GM20431 (cell line): ENCODE data around the gene CCDC24.

Experiments
- in situ Hi-C: fragments of 300-500 bp; cut with MseI, MboI; formaldehyde crosslinking; loops from one replicate; pipeline ENCODE4 v1.15.0; 2020; ENCODE audit warnings: low sequenced_read_pairs; ENCODE audit not compliant: unreplicated experiment

CCDC24 gene

DNA sequence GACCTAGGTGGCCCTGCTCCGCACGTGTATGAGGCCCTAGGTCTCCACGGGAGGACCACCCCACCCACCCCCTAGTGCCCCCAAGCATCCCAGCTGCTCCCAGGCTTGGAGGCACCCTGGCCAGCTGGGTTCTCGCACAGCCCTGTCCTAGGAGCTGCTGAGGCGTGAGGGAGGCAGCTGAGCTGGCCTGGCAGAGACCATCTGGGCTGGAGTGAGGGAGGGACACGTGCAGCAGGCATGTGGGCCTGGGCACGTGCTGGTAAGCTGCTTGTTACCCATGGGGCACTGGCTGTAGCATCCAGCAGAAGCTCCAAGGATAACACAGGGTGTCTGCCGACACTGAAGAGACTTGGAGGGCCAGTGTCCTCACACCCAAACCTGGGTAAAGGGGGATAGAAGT lies 29.8 kb downstream of the CCDC24 start:
- in situ Hi-C loops, result no loop called here

DNA sequence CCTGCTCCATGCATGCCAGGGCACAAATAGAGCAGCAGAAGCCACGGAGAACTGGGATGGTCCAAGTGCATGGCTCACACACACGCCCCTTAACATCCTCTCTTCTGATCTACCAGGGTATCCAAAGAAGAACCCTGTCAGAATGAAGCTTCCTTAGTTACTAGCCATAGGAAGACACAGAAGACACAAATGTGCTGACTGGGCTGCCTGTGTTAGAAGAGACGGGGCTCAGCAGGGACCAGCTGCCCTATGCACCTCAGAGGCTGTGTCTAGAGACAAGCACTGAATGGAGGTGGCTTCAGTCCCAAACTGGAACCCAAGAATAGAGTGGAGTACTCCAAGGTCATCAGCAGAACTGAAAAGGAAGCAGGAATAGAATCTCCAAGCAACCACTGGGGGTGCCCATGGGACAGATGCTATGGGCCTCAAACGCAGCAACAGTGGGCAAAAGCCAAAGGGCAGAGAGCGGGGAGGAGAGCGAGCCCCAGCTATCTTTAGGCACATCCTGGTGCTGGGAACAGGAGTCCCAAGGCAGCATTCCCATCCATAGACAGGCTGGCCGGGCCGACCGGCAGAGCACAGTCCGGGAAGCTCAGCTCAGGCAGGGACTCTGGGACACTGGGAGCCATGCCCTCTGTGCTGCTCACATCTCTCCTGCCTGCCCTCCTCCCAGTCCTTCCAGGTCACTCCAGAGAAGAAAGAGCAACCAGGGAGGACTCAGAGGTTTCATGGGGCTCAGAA lies 30.4 kb downstream of the CCDC24 start:
- in situ Hi-C loops, result no loop called here

DNA sequence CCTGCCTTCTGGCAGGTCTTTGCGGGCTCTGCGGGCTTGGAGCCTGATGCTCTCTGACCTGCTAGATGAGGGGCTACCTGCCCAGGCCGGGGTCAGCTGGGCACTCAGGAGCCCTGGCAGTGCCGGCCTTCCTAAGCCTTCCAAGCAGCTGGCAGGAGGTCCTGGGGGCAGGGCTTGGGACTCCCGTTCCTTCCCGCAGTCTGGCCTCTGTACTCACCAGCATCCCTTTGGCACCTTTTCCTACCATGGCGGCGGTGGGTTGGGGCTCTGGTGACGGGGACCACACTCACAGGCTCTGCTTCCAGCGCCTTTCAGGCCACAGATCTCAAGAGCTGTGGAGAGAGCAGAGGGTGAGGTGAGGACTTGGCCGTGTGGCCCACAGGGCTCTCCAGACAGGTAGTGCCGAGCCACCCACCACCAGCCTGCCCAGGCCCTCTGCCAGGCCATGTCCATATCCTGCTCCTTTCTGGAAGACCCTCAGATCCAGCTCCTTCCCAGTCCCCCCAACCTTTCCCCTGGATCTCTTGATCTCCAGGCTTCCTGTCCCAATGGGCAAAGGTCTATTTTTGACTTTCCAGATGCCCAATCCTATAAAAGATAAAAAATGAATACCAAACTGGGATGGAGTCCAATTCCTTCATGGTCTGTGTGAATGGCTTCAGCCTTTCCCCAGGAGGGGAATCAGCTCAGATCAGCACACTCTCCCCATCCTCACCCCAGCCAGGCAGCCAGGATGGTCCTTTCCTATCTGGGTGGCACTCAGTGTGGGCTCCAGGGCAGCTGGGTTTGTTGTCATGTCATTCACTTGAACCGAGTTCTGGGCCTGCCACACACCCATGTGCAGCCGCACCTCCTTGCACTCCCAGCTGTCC lies 32.9 kb downstream of the CCDC24 start:
- in situ Hi-C loops, result no loop called here

DNA sequence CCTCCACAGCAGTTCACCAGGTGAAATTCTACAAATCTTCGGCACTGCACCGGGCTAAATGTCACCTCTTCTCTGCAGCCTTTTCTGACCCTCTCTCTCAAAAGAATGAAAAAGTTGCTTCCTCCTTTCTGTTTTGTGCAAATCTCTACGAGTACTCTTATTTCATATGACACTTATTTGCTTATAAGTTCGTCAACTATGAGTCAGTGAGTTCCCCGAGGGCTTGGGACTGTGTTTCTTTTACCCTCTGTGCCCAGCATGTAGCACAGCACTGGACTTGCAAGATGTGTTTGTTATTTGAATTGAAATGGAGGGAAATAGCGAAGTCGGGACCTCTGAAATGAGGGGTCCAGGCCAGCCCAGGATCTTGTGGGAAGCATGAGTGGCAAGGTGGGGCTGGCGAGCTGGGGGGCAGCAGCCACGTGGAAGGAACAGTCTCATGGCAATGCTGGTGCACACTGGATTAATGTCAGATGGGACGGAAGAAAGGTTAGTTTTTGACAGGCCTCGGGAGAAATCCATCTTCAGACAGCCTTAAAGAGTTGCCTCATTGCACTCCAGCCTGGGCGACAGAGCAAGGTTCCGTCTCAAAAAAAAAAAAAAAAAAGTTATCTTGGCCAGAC lies 33.6 kb downstream of the CCDC24 start:
- in situ Hi-C loops, result no loop called here

DNA sequence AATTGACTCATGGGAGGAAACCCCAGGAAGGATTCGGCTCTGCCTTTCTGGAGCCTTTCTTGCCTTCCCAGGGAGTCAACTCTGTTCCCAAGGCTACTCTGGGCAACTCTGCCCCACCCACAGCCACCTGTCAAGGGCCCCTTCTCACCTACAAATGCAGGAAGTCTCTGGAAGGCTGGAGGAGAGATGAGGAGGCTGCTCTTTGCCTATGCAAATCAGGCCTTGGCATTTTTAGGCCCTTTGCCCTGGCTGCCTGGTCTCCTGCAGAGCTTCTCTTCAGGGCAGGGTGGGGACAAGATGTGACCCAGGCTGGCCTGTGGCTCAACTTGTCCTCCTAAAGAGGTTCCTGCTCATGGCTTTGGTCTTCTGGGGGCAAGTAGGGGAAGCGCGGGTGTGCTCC lies 34.4 kb downstream of the CCDC24 start:
- in situ Hi-C loops, result no loop called here

DNA sequence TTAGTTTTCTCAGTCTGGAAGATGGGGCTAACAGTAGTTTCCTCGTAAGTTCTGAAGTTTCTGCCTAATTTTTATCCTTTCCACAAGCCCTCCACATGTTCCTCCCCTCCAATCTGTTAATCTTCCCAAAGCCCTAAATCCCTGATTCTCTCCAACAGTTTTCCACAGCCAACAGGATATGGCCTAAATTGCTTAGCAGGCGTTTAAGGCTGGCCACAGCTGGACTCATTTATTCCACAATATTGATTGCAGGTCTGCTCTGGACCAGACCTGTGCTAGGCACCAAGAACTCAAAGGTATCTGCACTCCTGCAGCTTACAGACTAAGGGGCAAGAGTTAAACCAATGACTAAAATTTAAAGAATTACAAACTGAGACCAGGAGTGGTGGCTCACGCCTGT lies 35.9 kb downstream of the CCDC24 start:
- in situ Hi-C loops, result no loop called here

DNA sequence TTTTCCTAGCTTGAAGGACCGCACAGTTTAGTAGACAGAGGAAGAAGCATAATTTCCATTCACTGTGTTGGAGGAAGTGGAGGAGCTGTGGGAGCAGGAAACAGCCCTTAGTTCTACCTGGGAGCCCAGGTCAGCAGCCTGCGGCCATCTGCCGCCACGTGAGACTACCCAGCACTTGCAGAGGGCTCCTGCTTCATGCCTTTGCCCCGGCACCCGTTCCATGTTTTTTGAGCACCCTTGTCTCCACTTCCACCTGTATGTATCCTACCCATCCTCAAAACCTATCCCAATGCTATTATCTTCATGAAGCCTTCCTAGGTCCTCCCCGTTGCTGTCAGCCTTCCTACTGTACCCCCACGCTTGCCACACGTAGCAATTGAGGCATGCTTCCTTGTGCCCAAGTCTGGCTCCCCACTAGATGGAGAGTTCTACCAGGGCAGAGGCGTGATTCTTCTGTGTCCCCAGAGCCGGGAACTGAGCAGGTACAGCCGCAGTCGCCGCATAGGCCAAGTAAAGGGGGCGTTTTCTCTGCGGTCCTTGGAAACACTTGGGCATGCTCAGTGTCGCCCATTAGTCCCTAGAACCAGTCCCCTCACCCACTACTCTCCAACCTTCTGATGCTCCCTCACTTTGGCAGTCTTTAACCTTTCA lies 38.0 kb downstream of the CCDC24 start:
- in situ Hi-C loops, result no loop called here

DNA sequence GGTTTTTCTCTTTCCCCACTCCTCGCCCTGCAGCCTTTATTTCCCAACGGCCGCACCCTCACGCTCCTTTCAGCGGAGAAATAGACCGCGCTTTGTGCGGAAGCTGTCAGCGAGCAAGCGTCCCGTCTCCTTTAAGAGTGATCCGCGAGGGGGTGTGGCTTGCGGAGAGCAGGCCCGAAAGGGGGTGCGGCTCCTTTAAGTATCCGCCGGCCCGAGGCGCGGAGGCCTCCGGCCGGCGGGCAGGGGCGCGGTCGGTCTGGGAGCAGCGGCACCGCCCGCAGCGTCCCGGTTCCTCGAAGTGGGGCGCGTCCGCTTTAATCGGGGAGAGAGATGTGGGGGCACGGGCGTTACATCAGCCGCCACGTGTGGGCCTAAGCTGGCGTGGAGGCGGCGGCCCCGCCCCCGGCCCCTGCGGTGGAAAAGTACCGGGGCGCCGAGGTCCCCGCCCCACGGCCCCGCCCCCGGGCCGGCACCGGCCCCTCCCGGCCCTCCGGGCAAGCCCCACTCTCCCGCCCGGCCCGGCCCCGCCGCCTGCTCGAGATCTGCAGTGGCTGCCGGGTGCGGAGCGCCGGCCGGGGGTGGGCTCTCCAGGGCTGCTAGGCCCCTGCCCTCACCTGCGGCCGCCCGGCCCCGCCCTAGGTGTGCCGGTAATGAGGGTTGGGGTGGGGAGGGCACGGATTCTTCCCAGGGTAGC lies 38.7 kb downstream of the CCDC24 start:
- in situ Hi-C loops, result no loop called here

DNA sequence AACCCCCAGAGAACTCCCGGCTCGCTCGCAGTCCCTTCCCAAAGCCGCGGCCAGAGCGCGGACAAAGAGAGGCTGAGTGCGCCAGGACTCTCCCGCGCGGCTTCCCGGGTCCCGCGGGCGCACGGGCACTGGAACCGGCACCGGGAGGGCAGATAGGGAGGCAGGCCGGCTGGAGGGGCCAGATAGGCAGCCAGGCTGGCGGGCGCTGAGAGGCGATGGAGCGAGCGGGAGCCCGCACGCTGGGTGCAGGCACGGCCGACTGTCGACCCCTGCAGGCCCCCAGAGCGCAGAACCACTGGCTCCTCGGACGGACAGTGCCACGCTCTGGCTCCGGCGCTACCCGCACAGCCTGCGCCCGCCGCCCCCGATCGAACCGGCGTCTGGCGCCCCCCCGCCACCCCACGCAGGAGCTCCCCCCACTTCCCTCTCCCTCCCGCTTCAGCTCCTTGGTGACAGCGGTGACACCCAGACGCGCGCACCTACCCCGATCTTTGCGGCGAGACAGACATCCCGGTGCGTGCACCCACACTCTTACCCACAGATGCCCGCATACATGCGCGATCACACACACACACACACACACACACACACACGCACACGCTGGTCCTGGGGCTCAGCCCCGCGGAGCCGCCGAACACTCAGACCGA lies 39.3 kb downstream of the CCDC24 start:
- in situ Hi-C loops, result no loop called here

DNA sequence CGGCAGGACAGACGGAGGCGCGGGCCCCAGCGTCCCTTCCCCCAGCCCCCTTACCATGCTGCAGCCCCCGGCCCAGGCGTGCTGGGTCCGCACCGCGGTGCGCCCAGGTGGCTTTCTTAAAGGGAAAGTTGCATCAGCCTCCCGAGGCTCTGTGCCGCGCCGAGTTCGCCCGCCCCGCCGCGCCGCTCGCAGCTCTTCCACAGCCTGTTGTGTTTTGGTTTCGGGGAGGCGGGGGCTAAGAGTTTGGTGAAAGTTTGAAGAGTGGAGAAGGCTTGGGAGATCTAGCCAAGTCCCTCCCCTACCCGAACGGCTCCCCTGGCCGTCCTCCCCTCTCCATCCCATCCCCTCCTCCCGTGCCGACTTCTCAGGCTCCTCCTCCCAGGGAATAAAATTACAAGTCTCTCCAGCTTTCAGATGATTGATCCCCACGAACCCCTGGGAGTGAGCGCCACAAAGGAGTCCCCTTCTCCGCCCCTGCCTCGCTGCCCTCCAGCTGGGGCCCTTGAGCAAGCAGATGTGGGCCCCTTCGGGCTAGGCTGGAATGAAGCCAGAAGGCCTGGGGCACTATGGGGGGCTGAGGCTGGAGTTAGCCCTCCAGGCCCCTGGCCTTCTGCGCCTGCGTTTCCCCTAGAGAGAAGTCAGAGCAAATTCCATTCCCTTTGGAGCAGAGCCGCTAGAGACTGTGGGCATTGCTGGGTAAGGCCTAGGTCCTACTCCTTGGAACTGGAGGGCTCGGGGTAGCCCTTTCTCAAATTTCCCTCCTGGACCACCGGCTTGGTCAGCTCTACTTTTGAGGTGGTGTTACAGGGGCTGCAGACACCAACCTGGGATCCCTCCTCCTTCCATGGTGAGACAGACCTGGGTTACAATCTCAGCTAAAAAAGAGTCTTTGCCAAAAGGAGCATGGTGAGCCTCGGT lies 40.1 kb downstream of the CCDC24 start, which contains the start of gene SLC6A9:
Gene SLC6A9, minus strand, starts transcription at position 211 of the 918 bp plus-strand sequence. CDS start 7,185 bp downstream, outside the sequence.
- in situ Hi-C loops, result no loop called here

DNA sequence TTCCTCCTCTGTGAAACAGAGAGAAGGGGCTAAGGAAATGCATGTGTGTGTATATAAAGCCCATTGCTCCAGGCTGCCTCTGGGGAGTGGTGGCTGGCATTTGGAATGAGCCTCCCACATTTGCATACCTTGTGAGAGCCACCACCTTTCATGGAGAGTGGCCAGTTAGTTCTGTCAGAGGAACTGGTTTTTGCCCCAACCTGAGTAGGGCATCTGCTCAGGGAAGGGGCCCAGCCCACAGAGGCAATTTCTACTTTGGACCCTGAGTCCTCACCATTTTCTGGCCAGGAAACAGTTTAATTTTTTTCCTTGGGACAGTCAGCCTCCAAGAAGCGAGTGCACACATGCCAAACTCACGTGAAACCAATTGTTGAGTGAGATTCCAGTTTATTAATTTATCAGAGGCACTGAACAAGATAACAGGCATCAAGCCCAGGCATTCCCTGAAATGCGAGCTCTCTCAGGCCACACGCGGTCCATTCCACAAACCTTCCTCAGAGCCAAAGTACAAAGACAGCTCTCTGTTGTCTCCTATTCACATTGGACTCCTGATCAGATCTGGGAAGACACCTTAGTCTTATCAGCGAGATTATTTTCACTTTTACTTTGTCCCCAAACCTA lies 40.9 kb downstream of the CCDC24 start:
- in situ Hi-C loops, result no loop called here

DNA sequence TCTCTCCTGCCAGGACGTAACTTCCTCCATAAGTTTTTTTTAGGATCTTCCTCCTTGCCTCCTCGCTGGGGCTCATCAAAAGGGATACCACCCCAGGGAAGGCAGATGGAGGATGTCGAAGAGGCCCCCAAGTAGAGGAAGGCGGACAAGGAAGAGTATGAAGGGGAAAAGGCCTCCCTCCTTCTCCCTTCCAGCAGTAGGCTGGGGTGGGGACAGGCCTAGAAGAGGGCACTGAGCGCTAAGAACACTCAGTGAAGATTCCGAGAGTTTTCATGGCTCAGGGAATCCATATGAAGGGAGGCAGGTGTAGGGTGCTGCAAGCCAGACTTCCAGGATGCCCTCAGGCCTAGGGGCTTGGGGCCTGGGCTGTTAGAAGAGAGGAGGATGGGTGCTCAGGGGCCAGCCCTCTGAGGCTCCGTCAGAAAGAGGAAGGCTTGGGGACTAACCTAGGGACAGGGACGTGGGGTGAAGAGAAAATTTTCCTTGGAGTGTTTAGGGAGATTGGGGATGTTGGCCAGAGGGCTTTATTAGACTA lies 41.7 kb downstream of the CCDC24 start:
- in situ Hi-C loops, result no loop called here

DNA sequence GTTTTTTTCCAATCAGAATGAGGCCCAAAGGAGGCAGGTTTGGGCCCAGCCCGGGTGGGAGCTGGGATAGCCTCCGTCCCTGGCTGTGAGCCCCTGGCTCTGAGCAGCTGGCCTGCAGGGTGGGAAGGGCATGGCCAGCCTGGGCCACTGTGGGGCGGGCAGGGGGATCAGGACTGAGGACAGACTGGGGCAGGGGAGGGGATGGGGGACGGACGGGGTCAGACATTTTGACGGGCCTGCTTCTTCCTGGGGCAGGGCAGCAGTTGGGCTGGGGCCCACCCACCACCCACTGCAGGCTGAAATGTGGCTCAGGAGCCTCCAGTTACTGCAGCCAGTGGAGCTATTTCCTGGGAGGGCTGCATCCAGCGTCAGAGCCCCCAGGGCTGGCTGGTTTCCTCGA lies 42.4 kb downstream of the CCDC24 start:
- in situ Hi-C loops, result no loop called here

DNA sequence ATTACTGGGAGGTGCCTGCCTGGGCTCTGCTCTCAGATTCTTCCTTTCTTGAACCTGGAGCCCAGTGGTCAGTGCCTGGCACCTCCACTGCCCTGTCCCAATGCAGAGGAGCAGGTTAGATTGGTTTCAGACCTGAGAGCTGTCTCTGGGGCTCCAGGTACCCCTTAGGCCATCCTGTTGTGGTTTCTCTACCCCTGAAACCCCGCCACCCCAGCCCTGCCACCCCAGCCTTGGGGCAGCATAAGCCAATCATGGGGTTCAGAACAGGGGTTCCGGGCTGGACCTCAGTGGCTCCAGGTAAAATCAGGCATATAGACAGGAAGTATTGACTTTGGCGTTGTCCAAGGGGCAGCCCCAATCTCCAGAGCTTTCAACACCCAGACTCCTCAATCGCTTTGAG lies 43.0 kb downstream of the CCDC24 start:
- in situ Hi-C loops, result no loop called here

DNA sequence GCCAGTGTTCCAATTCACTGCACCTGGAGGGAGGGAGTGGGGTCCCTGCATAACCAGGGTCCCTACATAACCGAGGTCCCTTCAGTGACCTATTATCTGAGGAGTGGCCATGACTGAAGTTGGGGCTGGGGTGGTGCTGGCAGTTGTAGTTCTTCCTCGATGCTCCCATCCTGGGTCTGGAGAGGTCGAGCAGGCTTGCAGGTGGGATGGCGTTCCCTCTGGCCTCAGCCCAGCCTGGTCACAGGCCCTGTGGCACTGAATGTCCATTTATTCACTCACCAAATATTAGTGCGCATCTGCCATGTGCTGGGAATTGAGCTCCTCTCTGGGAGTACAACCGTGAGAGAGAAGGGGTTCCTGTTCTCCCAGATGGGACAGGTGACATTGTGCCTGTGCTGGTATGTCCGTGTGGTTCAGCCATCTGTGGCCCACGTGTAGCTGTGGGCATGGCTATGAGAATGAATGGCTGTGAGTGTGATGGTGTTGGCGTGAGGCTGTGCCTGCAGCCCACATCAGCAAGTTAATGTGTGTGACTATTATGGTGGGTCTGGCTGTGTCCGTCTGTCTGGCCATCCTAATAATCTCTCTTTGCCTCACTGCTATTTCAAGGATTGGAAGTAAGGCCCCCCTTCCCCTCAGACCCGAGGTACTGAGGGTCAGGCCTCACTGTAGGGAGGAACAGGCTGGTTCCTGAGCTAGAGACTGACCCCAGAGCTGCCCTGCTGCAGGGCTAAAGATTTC lies 43.7 kb downstream of the CCDC24 start:
- in situ Hi-C loops, result no loop called here

DNA sequence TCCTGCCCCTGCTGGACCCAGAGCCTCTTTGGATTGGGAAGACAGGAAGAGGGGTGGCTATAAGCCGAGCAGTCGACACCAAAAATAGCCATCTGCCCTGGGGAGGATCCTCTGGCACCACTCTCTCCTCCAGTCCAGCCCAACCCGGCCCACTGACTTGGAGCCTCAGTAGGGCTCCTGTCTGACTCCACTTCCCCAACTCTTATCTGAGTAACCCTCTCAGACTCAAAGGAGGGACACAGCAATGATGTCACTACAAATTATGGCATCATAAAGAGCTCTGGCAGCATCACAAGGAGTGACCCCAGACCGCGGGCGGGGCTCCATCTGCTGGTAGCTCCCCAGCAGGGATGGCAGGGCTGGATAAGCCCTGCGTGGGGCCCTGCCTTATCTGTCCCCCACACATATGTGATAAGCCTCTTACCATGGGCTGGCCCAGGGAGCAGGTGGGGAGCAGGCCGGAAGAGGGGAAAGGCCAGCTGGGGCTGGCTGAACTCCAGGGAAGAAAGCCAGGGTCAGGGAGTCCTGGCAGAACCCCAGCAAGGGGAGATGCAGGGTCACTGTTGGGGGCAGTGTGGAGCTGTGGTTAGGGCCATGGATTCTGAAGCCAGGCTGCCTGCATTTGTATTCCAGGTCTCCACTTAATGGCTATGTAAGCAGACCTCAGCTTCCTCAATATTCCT lies 44.5 kb downstream of the CCDC24 start:
- in situ Hi-C loops, result no loop called here
